SKM-1 (cell line): ENCODE results near the gene IL9R.
"Not testable (repeated sequence)": the region's sequence is repeated elsewhere in the genome, so short reads cannot be mapped to it uniquely, and the experiment has no call there.

Experiments used
- DNase-seq: peaks from one replicate; lab custom pipeline; 2025; ENCODE audit not compliant: unreplicated experiment; lab: John Stamatoyannopoulos, UW

Gene IL9R

GRCh38 chrX:156028653-156029237, 31.2 kb downstream of the IL9R start:
- DNase-seq: not testable (repeated sequence)

DNA sequence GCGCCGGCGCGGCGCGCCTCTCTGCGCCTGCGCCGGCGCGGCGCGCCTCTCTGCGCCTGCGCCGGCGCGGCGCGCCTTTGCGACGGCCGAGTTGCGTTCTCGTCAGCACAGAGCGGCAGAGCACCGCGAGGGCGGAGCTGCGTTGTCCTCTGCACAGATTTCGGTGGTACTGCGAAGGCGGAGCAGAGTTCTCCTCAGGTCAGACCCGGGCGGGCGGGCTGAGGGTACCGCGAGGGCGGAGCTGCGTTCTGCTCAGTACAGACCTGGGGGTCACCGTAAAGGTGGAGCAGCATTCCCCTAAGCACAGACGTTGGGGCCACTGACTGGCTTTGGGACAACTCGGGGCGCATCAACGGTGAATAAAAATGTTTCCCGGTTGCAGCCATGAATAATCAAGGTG, 31.8 kb downstream of the IL9R start:
- DNase-seq: not testable (repeated sequence)

DNA sequence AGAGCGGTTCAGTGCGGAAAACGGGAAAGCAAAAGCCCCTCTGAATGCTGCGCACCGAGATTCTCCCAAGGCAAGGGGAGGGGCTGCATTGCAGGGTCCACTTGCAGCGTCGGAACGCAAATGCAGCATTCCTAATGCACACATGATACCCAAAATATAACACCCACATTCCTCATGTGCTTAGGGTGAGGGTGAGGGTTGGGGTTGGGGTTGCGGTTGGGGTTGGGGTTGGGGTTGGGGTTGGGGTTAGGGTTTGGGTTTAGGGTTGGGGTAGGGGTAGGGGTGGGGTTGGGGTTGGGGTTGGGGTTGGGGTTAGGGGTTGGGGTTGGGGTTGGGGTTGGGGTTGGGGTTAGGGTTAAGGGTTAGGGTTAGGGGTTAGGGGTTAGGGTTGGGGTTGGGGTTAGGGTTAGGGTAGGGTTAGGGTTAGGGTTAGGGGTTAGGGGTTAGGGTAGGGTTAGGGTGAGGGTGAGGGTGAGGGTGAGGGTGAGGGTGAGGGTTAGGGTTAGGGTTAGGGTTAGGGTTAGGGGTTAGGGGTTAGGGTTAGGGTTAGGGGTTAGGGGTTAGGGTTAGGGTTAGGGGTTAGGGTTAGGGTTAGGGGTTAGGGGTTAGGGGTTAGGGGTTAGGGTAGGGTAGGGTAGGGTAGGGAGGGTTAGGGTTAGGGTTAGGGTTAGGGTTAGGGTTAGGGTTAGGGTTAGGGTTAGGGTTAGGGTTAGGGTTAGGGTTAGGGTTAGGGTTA, 32.4 kb downstream of the IL9R start:
- DNase-seq: not testable (repeated sequence)

DNA sequence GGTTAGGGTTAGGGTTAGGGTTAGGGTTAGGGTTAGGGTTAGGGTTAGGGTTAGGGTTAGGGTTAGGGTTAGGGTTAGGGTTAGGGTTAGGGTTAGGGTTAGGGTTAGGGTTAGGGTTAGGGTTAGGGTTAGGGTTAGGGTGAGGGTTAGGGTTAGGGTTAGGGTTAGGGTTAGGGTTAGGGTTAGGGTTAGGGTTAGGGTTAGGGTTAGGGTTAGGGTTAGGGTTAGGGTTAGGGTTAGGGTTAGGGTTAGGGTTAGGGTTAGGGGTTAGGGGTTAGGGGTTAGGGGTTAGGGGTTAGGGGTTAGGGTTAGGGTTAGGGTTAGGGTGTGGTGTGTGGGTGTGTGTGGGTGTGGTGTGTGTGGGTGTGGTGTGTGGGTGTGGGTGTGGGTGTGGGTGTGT, 33.0 kb downstream of the IL9R start:
- not testable (repeated sequence) for DNase-seq
